Activated CD8-positive, alpha-beta T cell treated with anti-CD3 and anti-CD28 coated beads for 36 hours (primary cell): ENCODE data around the gene LMTK3. TPM values are rescaled to one million over a fixed set of nuclear protein-coding genes. Genes with fewer than 3 reads are reported as not detected.

Experiments used
- ATAC-seq: fragments of 200-7000 bp; cut with Tn5 transposase; one replicate; pipeline ENCODE4 v1.10.0; 2021; ENCODE audit warnings: mild to moderate bottlenecking, moderate library complexity
- CTCF ChIA-PET: fragments of 350-600 bp; sonication (Branson Sonifier 250); formaldehyde crosslinking; loops from one replicate; lab custom pipeline; 2021; ENCODE audit warnings: antibody characterized with exemption; lab: Charles Lee
- POLR2A ChIA-PET: fragments of 350-600 bp; sonication (Branson Sonifier 250); formaldehyde crosslinking; loops from one replicate; lab custom pipeline; 2021; ENCODE audit warnings: antibody characterized with exemption; lab: Charles Lee
- DNase-seq: peaks from one replicate; pipeline ENCODE4 v3.0.0-alpha.2; 2020
- H3K27ac Mint-ChIP-seq: one replicate; pipeline ENCODE4 v1.8.0; 2021; ENCODE audit warnings: mild to moderate bottlenecking, mixed read lengths
- H3K27me3 Mint-ChIP-seq: one replicate; pipeline ENCODE4 v1.8.0; 2021; ENCODE audit warnings: mixed read lengths
- H3K36me3 Mint-ChIP-seq: one replicate; pipeline ENCODE4 v1.8.0; 2021; ENCODE audit warnings: low read depth, mixed read lengths
- H3K4me1 Mint-ChIP-seq: one replicate; pipeline ENCODE4 v1.8.0; 2021; ENCODE audit warnings: low read depth, mixed read lengths
- H3K4me3 Mint-ChIP-seq: one replicate; pipeline ENCODE4 v1.8.0; 2021; ENCODE audit warnings: mild to moderate bottlenecking, moderate library complexity, mixed read lengths
- H3K9me3 Mint-ChIP-seq: one replicate; pipeline ENCODE4 v1.8.0; 2021; ENCODE audit warnings: mixed read lengths
- intact Hi-C: fragments of 100-400 bp; cut with micrococcal nuclease; formaldehyde crosslinking; loops from one replicate; pipeline ENCODE4 v1.10.0; 2022
- total RNA-seq, 2 experiments: library from RNA; stranded (reverse); gene quantifications; one replicate each; pipeline ENCODE4 v1.2.3, GENCODE V29; 2021
- TF ChIP-seq, protein P1 (sequence below): fragments of 200-600 bp; IDR thresholded peaks from one replicate; pipeline ENCODE4 v1.8.0; 2022; ENCODE audit warnings: antibody characterized with exemption, mild to moderate bottlenecking

Gene LMTK3
- total RNA-seq, 2 experiments from 2014 or later: 3.4 to 4.0 TPM

- no peak overlapping the region for H3K4me3 Mint-ChIP-seq
- ChIA-PET POLR2A (interaction anchor here (1.0 to 1.6 kb wide), 3 partner anchors 29 to 166 kb away, joined by 3 to 6 read pairs (median 5); partner anchors contain the start of genes SYNGR4 and TMEM143), CTCF (no interaction called here)
- no peaks in the 10 kb centered on the region for H3K9me3 Mint-ChIP-seq
- no peaks in the 10 kb centered on the region for H3K27me3 Mint-ChIP-seq
- peaks cover 31% of the 10 kb centered on the region for H3K4me1 Mint-ChIP-seq
- peaks cover 55% of the 10 kb centered on the region for H3K36me3 Mint-ChIP-seq
- intact Hi-C loops: no loop called here
- no peak for DNase-seq
- ATAC-seq: no peak
- H3K27ac Mint-ChIP-seq: no peak overlapping the region
- TF ChIP-seq, protein P1, sequence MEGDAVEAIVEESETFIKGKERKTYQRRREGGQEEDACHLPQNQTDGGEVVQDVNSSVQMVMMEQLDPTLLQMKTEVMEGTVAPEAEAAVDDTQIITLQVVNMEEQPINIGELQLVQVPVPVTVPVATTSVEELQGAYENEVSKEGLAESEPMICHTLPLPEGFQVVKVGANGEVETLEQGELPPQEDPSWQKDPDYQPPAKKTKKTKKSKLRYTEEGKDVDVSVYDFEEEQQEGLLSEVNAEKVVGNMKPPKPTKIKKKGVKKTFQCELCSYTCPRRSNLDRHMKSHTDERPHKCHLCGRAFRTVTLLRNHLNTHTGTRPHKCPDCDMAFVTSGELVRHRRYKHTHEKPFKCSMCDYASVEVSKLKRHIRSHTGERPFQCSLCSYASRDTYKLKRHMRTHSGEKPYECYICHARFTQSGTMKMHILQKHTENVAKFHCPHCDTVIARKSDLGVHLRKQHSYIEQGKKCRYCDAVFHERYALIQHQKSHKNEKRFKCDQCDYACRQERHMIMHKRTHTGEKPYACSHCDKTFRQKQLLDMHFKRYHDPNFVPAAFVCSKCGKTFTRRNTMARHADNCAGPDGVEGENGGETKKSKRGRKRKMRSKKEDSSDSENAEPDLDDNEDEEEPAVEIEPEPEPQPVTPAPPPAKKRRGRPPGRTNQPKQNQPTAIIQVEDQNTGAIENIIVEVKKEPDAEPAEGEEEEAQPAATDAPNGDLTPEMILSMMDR: no peak
Measured at GRCh38 chr19:48450863-48451262, 60.8 kb downstream of the LMTK3 start.

GRCh38 chr19:48450441-48450840, 61.2 kb downstream of the LMTK3 start:
- ATAC-seq: no peak
- TF ChIP-seq, protein P1: no peak
- Mint-ChIP-seq H3K4me1 (peaks cover 31% of the 10 kb centered on the region), H3K27ac (no peak overlapping the region), H3K36me3 (peaks cover 53% of the 10 kb centered on the region), H3K27me3 (no peaks in the 10 kb centered on the region), H3K9me3 (no peaks in the 10 kb centered on the region), H3K4me3 (no peak overlapping the region)
- POLR2A ChIA-PET: interaction anchor here (1.0 to 1.6 kb wide), 2 partner anchors 29 to 86 kb away, joined by 5 to 6 read pairs; partner anchors contain the start of genes SYNGR4 and TMEM143
- DNase-seq: no peak
- CTCF ChIA-PET: no interaction called here
- intact Hi-C loops: no loop called here

- ATAC-seq: no peak
- peaks cover 35% of the 10 kb centered on the region for H3K4me1 Mint-ChIP-seq
- ChIA-PET POLR2A (interaction anchor here (1.6 to 3.7 kb wide), 3 partner anchors 9 to 168 kb away, joined by 4 to 17 read pairs (median 9); no protein-coding TSS in a partner anchor), CTCF (interaction anchor here (1.3 to 1.4 kb wide), 2 partner anchors 32 to 42 kb away, joined by 3 to 4 read pairs; no protein-coding TSS in a partner anchor)
- DNase-seq: no peak
- TF ChIP-seq, protein P1: no peak
- no peaks in the 10 kb centered on the region for H3K9me3 Mint-ChIP-seq
- H3K27me3 Mint-ChIP-seq: peaks cover 7% of the 10 kb centered on the region
- intact Hi-C loops: no loop called here
- H3K4me3 Mint-ChIP-seq: peak overlapping the region; percentile 4
- H3K27ac Mint-ChIP-seq: peak overlapping the region; percentile 23
- H3K36me3 Mint-ChIP-seq: peaks cover 43% of the 10 kb centered on the region
Measured at GRCh38 chr19:48448563-48448962, 63.1 kb downstream of the LMTK3 start.

DNA sequence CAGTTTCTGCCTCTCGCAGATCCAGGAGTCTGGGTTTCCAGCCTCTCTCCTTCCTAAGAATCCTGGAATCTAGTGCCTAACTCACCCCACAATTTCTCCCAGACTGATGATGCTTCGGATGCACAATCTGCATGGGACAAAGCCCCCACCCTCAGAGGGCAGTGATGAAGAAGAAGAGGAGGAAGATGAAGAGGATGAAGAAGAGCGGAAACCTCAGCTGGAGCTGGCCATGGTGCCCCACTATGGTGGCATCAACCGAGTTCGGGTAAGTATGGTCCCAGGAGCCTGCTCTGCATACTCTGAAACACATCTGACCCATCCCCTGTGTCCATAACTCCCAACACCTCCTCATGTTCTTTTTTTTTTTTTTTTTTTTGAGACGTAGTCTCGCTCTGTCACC, 65.1 kb downstream of the LMTK3 start:
- peaks cover 36% of the 10 kb centered on the region for H3K36me3 Mint-ChIP-seq
- H3K4me3 Mint-ChIP-seq: peak overlapping the region; percentile 79
- CTCF ChIA-PET: interaction anchor here (0.7 to 2.1 kb wide), 4 partner anchors 43 to 137 kb away, joined by 3 to 8 read pairs (median 5); partner anchors contain the start of gene KDELR1
- ATAC-seq (no peak), DNase-seq (no peak)
- intact Hi-C loops: no loop called here
- peaks cover 15% of the 10 kb centered on the region for H3K27me3 Mint-ChIP-seq
- H3K9me3 Mint-ChIP-seq: no peaks in the 10 kb centered on the region
- peak overlapping the region; percentile 89 for H3K27ac Mint-ChIP-seq
- POLR2A ChIA-PET: interaction anchor here (0.8 to 3.7 kb wide), 6 partner anchors 9 to 112 kb away, joined by 3 to 17 read pairs (median 5); partner anchors contain the start of gene KCNJ14
- H3K4me1 Mint-ChIP-seq: peaks cover 32% of the 10 kb centered on the region
- TF ChIP-seq, protein P1: no peak
